Effector CD4-positive, alpha-beta T cell (primary cell): ENCODE measurements around the gene ACTRT2.

Source experiments
- DNase-seq: peaks from one replicate; pipeline ENCODE4 v3.0.0-alpha.2; 2020

Gene ACTRT2

GRCh38 chr1:2983706-2984398 lies 37.4 kb upstream of the ACTRT2 start:
- DNase-seq, result no peak

GRCh38 chr1:2984399-2985061 lies 36.7 kb upstream of the ACTRT2 start:
- no peak for DNase-seq

GRCh38 chr1:2985067-2985561 lies 36.2 kb upstream of the ACTRT2 start:
- DNase-seq, result no peak

GRCh38 chr1:2985694-2986548 lies 35.3 kb upstream of the ACTRT2 start:
- no peak for DNase-seq

GRCh38 chr1:2986549-2987305 lies 34.5 kb upstream of the ACTRT2 start:
- DNase-seq, result no peak

- no peak for DNase-seq
Observed at GRCh38 chr1:2987773-2988172, 33.5 kb upstream of the ACTRT2 start.

GRCh38 chr1:2988256-2988655 lies 33.0 kb upstream of the ACTRT2 start:
- DNase-seq, result no peak

GRCh38 chr1:2989185-2989584 lies 32.1 kb upstream of the ACTRT2 start:
- DNase-seq, result no peak

GRCh38 chr1:2989976-2990375 lies 31.3 kb upstream of the ACTRT2 start:
- DNase-seq, result no peak

- no peak for DNase-seq
Observed at GRCh38 chr1:2990376-2991115, 30.7 kb upstream of the ACTRT2 start.

- no peak for DNase-seq
Observed at GRCh38 chr1:2991753-2992495, 29.3 kb upstream of the ACTRT2 start.

- DNase-seq, result no peak
Observed at GRCh38 chr1:2998503-2999100, 22.7 kb upstream of the ACTRT2 start.

GRCh38 chr1:2999138-2999537 lies 22.1 kb upstream of the ACTRT2 start:
- no peak for DNase-seq

GRCh38 chr1:2999571-2999970 lies 21.7 kb upstream of the ACTRT2 start:
- DNase-seq, result no peak

GRCh38 chr1:3000214-3000613 lies 21.1 kb upstream of the ACTRT2 start:
- no peak for DNase-seq

GRCh38 chr1:3000671-3001470 lies 20.4 kb upstream of the ACTRT2 start:
- no peak for DNase-seq

GRCh38 chr1:3001471-3002348 lies 19.6 kb upstream of the ACTRT2 start:
- DNase-seq, result no peak

GRCh38 chr1:3002349-3003038 lies 18.8 kb upstream of the ACTRT2 start:
- no peak for DNase-seq
